GM19395 (cell line): ENCODE data around the gene METTL25.

ENCODE experiments used
- ATAC-seq: cut with Tn5 transposase; IDR thresholded peaks from one replicate; pipeline ENCODE4 v1.9.1; 2021; ENCODE audit warnings: mild to moderate bottlenecking, moderate library complexity; ENCODE audit not compliant: unreplicated experiment

Gene METTL25

GRCh38 chr12:82523996-82524395 lies 165.7 kb downstream of the METTL25 start:
- peak; percentile 70 for ATAC-seq

- no peak for ATAC-seq
Observed at GRCh38 chr12:82524641-82525040, 166.3 kb downstream of the METTL25 start.

GRCh38 chr12:82525616-82526015 lies 167.3 kb downstream of the METTL25 start:
- no peak for ATAC-seq

- peak; percentile 66 for ATAC-seq
Observed at GRCh38 chr12:82527165-82527780, 168.9 kb downstream of the METTL25 start.
